Measurements from ENCODE around the gene CTDSPL.

GRCh38 chr3:37932505-37932904, 70.8 kb downstream of the CTDSPL start:
- no peak for TF ChIP-seq CTCF (IDR thresholded peaks at IDR 0.05)
- TF ChIP-seq IRF3 (IDR thresholded peaks at IDR 0.05; ENCODE audit: low read depth, low read length) = no peak

Data from SK-N-SH (cell line).